SK-N-MC (cell line): Measurements from ENCODE around the gene GPR55.

Experiments used
- EZH2 ChIP-seq: fragments of 200-600 bp; sonication (generic); IDR thresholded peaks from one replicate; pipeline ENCODE4 v1.6.1; 2017; ENCODE audit warnings: antibody characterized with exemption
- FOXP2 ChIP-seq: optimal IDR thresholded peaks from 2 replicates; pipeline ENCODE3; 2011; ENCODE audit warnings: mild to moderate bottlenecking, moderate library complexity; ENCODE audit not compliant: insufficient read depth; ENCODE audit errors: extremely low read length, control extremely low read depth
- POLR2AphosphoS5 ChIP-seq: IDR thresholded peaks from 2 replicates; pipeline ENCODE4 v1.6.1; 2012; ENCODE audit warnings: mild to moderate bottlenecking, low read depth, low read length, borderline replicate concordance

DNA sequence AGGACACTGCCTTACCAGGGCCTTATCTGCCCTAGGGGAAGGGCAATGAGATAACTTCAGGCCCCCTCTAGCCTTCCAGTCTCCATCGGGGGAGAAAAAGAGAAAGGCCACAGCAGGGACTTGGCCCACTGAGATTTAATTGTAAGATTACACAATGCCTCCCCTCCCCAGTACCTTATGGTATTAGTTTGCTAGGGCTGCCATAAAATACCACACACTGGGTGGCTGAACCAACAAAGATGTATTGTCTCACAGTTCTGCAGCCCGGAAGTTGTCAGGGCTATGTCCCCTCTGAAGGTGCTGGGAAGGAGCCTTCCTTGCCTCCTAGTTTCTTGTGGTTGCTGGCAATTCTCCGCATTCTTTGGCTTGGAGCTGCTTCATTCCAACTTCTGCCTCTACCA is 36.0 kb upstream of the GPR55 start:
- TF ChIP-seq POLR2AphosphoS5 (no peak), EZH2 (no peak), FOXP2 (no peak)
